WTC11 (cell line): Measurements from ENCODE around the gene C9orf153. TPM values are rescaled to one million over a fixed set of nuclear protein-coding genes. Genes with fewer than 3 reads are reported as not detected.
A peak's percentile ranks its signal among the peaks of the same experiment; 100 is the strongest.

Experiments
- ATAC-seq: fragments of 200-7000 bp; cut with Tn5 transposase; 2 replicates; pipeline ENCODE4 v1.10.0; 2021; ENCODE audit warnings: mild to moderate bottlenecking, moderate library complexity
- CTCF ChIA-PET: fragments of 300-600 bp; sonication (Branson Sonifier 250); formaldehyde crosslinking; loops from one replicate; lab custom pipeline; 2021; ENCODE audit warnings: antibody characterized with exemption; lab: Charles Lee
- POLR2A ChIA-PET: fragments of 350-600 bp; sonication (Branson Sonifier 250); formaldehyde crosslinking; loops from one replicate; lab custom pipeline; 2021; ENCODE audit warnings: antibody characterized with exemption; lab: Charles Lee
- DNase-seq: peaks from one replicate; pipeline ENCODE4 v3.0.0; 2021; ENCODE audit warnings: low spot score
- H3K27ac Mint-ChIP-seq: 2 replicates; pipeline ENCODE4 v1.8.0; 2021; ENCODE audit warnings: mixed read lengths
- H3K27me3 Mint-ChIP-seq: 2 replicates; pipeline ENCODE4 v1.8.0; 2021; ENCODE audit warnings: low read depth, mild to moderate bottlenecking, moderate library complexity, mixed read lengths
- H3K36me3 Mint-ChIP-seq: 2 replicates; pipeline ENCODE4 v1.8.0; 2021; ENCODE audit warnings: mixed read lengths
- H3K4me1 Mint-ChIP-seq: 2 replicates; pipeline ENCODE4 v1.8.0; 2022; ENCODE audit warnings: mixed read lengths
- H3K4me3 Mint-ChIP-seq: 2 replicates; pipeline ENCODE4 v1.8.0; 2021; ENCODE audit warnings: mild to moderate bottlenecking, moderate library complexity, mixed read lengths
- H3K9me3 Mint-ChIP-seq: 2 replicates; pipeline ENCODE4 v1.8.0; 2021; ENCODE audit warnings: mixed read lengths
- AFF4 ChIP-seq: sonication (generic); formaldehyde crosslinking; IDR thresholded peaks from 2 replicates; pipeline ENCODE4 v1.8.1; 2023; ENCODE audit warnings: mild to moderate bottlenecking, missing genetic modification reagents, borderline replicate concordance
- CDX4 ChIP-seq: fragments of 250-450 bp; sonication (Bioruptor Pico); IDR thresholded peaks from 2 replicates; pipeline ENCODE4 v1.9.0; 2021; ENCODE audit warnings: moderate library complexity, mild to moderate bottlenecking, inconsistent platforms, borderline replicate concordance
- CREM ChIP-seq: sonication (generic); formaldehyde crosslinking; IDR thresholded peaks from 2 replicates; pipeline ENCODE4 v1.8.1; 2022; ENCODE audit warnings: mild to moderate bottlenecking, missing genetic modification reagents, moderate library complexity
- ETV6 ChIP-seq: sonication (generic); formaldehyde crosslinking; IDR thresholded peaks from 2 replicates; pipeline ENCODE4 v1.8.1; 2022; ENCODE audit warnings: mild to moderate bottlenecking, missing genetic modification reagents
- GTF2I ChIP-seq: fragments of 250-450 bp; sonication (Bioruptor Pico); conservative IDR thresholded peaks from 2 replicates; pipeline ENCODE4 v1.4.0; 2021; ENCODE audit warnings: mild to moderate bottlenecking
- JUN ChIP-seq: sonication (generic); formaldehyde crosslinking; IDR thresholded peaks from 2 replicates; pipeline ENCODE4 v1.8.0; 2023; ENCODE audit warnings: mild to moderate bottlenecking, missing genetic modification reagents
- MAX ChIP-seq: sonication (generic); formaldehyde crosslinking; IDR thresholded peaks from 2 replicates; pipeline ENCODE4 v1.8.0; 2022; ENCODE audit warnings: mild to moderate bottlenecking, missing genetic modification reagents
- RORB ChIP-seq: fragments of 250-450 bp; sonication (Bioruptor Pico); IDR thresholded peaks from 2 replicates; pipeline ENCODE4 v1.9.0; 2021; ENCODE audit warnings: mild to moderate bottlenecking
- SMAD4 ChIP-seq: sonication (generic); formaldehyde crosslinking; IDR thresholded peaks from 2 replicates; pipeline ENCODE4 v1.8.0; 2022; ENCODE audit warnings: mild to moderate bottlenecking, missing genetic modification reagents
- SP1 ChIP-seq: sonication (generic); formaldehyde crosslinking; conservative IDR thresholded peaks from 2 replicates; pipeline ENCODE4 v1.8.1; 2022; ENCODE audit warnings: missing genetic modification reagents
- TCF7 ChIP-seq: sonication (generic); formaldehyde crosslinking; IDR thresholded peaks from 2 replicates; pipeline ENCODE4 v1.8.0; 2022; ENCODE audit warnings: mild to moderate bottlenecking, low read depth, missing genetic modification reagents, moderate library complexity
- TEAD4 ChIP-seq: sonication (generic); formaldehyde crosslinking; IDR thresholded peaks from 2 replicates; pipeline ENCODE4 v1.8.0; 2022; ENCODE audit warnings: mild to moderate bottlenecking, missing genetic modification reagents
- TP53 ChIP-seq: sonication (generic); formaldehyde crosslinking; IDR thresholded peaks from 2 replicates; pipeline ENCODE4 v1.8.1; 2023; ENCODE audit warnings: mild to moderate bottlenecking, missing genetic modification reagents
- USF1 ChIP-seq: sonication (generic); formaldehyde crosslinking; IDR thresholded peaks from 2 replicates; pipeline ENCODE4 v1.8.0; 2022; ENCODE audit warnings: mild to moderate bottlenecking, missing genetic modification reagents
- ZBTB43 ChIP-seq: sonication (generic); formaldehyde crosslinking; IDR thresholded peaks from 2 replicates; pipeline ENCODE4 v1.8.1; 2023; ENCODE audit warnings: mild to moderate bottlenecking, missing genetic modification reagents
- ZNF219 ChIP-seq: sonication (generic); formaldehyde crosslinking; IDR thresholded peaks from 2 replicates; pipeline ENCODE4 v1.8.0; 2023; ENCODE audit warnings: missing genetic modification reagents, mild to moderate bottlenecking, borderline replicate concordance
- ZNF671 ChIP-seq: fragments of 250-450 bp; sonication (Bioruptor Pico); IDR thresholded peaks from 2 replicates; pipeline ENCODE4 v1.8.0; 2021; ENCODE audit warnings: mild to moderate bottlenecking
- ZSCAN18 ChIP-seq: fragments of 250-450 bp; sonication (Bioruptor Pico); IDR thresholded peaks from 2 replicates; pipeline ENCODE4 v2.1.2; 2022; ENCODE audit warnings: mild to moderate bottlenecking, moderate library complexity
- total RNA-seq: library from RNA; stranded (reverse); gene quantifications from 3 replicates; pipeline ENCODE4 v1.2.3, GENCODE V29; 2021

The C9orf153 gene
- total RNA-seq, 1 experiment from 2014 or later, result not detected

GRCh38 chr9:86201474-86202337 is 57.8 kb downstream of the C9orf153 start:
- CTCF ChIA-PET, result interaction anchor here (0.5 to 3.0 kb wide), 71 partner anchors 9 to 741 kb away, joined by 3 to 24 read pairs (median 5); partner anchors contain the start of genes C9orf153, GOLM1 and ISCA1
- no peak overlapping the region for H3K27ac Mint-ChIP-seq
- POLR2A ChIA-PET, result no interaction called here
- TF ChIP-seq SMAD4, result no peak
- TF ChIP-seq JUN (CRISPR knock-in tag), result no peak
- no peak for TF ChIP-seq CDX4 (CRISPR knock-in tag)
- no peak for TF ChIP-seq TCF7 (CRISPR knock-in tag)
- TF ChIP-seq ZSCAN18 (CRISPR knock-in tag), result no peak
- TF ChIP-seq TP53, result no peak
- TF ChIP-seq GTF2I (CRISPR knock-in tag), result no peak
- TF ChIP-seq RORB (CRISPR knock-in tag), result no peak
- no peak for TF ChIP-seq AFF4 (CRISPR knock-in tag)
- no peak for TF ChIP-seq ZBTB43
- TF ChIP-seq SP1 (CRISPR knock-in tag), result no peak
- no peak for TF ChIP-seq CREM
- no peak for TF ChIP-seq ETV6 (CRISPR knock-in tag)
- no peak for TF ChIP-seq TEAD4 (CRISPR knock-in tag)
- no peak for TF ChIP-seq USF1 (CRISPR knock-in tag)
- TF ChIP-seq ZNF219 (CRISPR knock-in tag), result no peak
- TF ChIP-seq MAX, result no peak
- TF ChIP-seq ZNF671 (CRISPR knock-in tag), result no peak
- TF ChIP-seq, all 79 proteins: peak for 0
- H3K4me1 Mint-ChIP-seq, result 0 out of 2 replicates have a peak, but pooled peaks cover 3% of the 10 kb centered on the region
- no peaks in the 10 kb centered on the region for H3K36me3 Mint-ChIP-seq
- H3K4me3 Mint-ChIP-seq, result no peak overlapping the region
- ATAC-seq, result peak; percentile 60
- H3K9me3 Mint-ChIP-seq, result peaks cover 4% of the 10 kb centered on the region
- DNase-seq, result no peak
- H3K27me3 Mint-ChIP-seq, result no peaks in the 10 kb centered on the region
